Spleen (tissue), 11 donors: ENCODE data around the gene CHCHD1. TPM values are rescaled to one million over a fixed set of nuclear protein-coding genes. Genes with fewer than 3 reads are reported as not detected.
"Not testable (repeated sequence)": the region's sequence is repeated elsewhere in the genome, so short reads cannot be mapped to it uniquely, and the experiment has no call there.

Experiments used
- DNase-seq: peaks from one replicate; pipeline ENCODE4 v3.0.0-alpha.2; 2020
- H3K27ac ChIP-seq, 8 donors: fragments of 200-600 bp; sonication (generic) in 7 of 8; 1 replicate in 4 of 8; 2 replicates in 4 of 8; pipeline versions ENCODE4 v1.5.0 to v1.8.0; 2016 to 2021; ENCODE audit warnings: inconsistent platforms in 4 of 8, mild to moderate bottlenecking in 4 of 8, moderate library complexity in 1 of 8
- H3K27me3 ChIP-seq, 7 donors: fragments of 200-600 bp; sonication (generic) in 6 of 7; replicated peaks in 1 of 7; 1 replicate in 4 of 7; 2 replicates in 3 of 7; pipeline versions ENCODE4 v1.5.0 to v1.8.0; 2016 to 2021; ENCODE audit warnings: inconsistent platforms in 3 of 7, mild to moderate bottlenecking in 1 of 7
- H3K36me3 ChIP-seq, 6 donors: fragments of 200-600 bp; sonication (generic) in 5 of 6; 1 replicate in 4 of 6; 2 replicates in 2 of 6; pipeline versions ENCODE4 v1.5.0 to v1.8.0; 2016 to 2021; ENCODE audit warnings: inconsistent platforms in 2 of 6
- H3K4me1 ChIP-seq, 6 donors: fragments of 200-600 bp; sonication (generic) in 5 of 6; 1 replicate in 3 of 6; 2 replicates in 3 of 6; pipeline versions ENCODE4 v1.5.0 to v1.8.0; 2016 to 2021; ENCODE audit warnings: inconsistent platforms in 3 of 6
- H3K4me3 ChIP-seq, 8 donors: fragments of 200-600 bp; sonication (generic) in 7 of 8; 1 replicate in 4 of 8; 2 replicates in 4 of 8; pipeline versions ENCODE4 v1.5.0 to v1.8.0; 2016 to 2021; ENCODE audit warnings: inconsistent platforms in 4 of 8, mild to moderate bottlenecking in 4 of 8, moderate library complexity in 2 of 8
- H3K9me3 ChIP-seq, 8 donors: fragments of 200-600 bp; sonication (generic) in 7 of 8; 1 replicate in 4 of 8; 2 replicates in 4 of 8; pipeline versions ENCODE4 v1.5.0 to v1.8.0; 2016 to 2021; ENCODE audit warnings: inconsistent platforms in 4 of 8
- CTCF ChIP-seq, 11 experiments: fragments of 200-600 bp in 7 of 11; fragments of 450-650 bp in 4 of 11; sonication (generic) in 4 of 11; IDR thresholded peaks in 8 of 11; conservative IDR thresholded peaks in 3 of 11; 1 replicate in 7 of 11; 2 replicates in 4 of 11; pipeline versions ENCODE4 v1.4.0 to v1.8.0; 2016 to 2021; ENCODE audit warnings: antibody characterized with exemption in 11 of 11, inconsistent platforms in 4 of 11, mild to moderate bottlenecking in 1 of 11
- POLR2A ChIP-seq, 3 donors: fragments of 450-650 bp; IDR thresholded peaks; one replicate each; pipeline ENCODE4 v1.5.1; 2017; ENCODE audit warnings: antibody characterized with exemption in 3 of 3, mild to moderate bottlenecking in 1 of 3
- POLR2AphosphoS5 ChIP-seq, 3 donors: sonication (generic); formaldehyde crosslinking; IDR thresholded peaks; one replicate each; pipeline ENCODE4 v1.5.1; 2017; ENCODE audit warnings: antibody characterized with exemption in 3 of 3
- WGBS, 5 donors: extraction: QIAGEN DNeasy Blood & Tissue Kit in 3 of 5; methylation state at CpG; one replicate each; pipeline versions ENCODE4 v1.1.5 to v1.1.7; 2013 to 2018; 5-methylcytosine and 5-hydroxymethylcytosine counted together
- intact Hi-C: fragments of 100-400 bp; cut with DNase I; formaldehyde crosslinking; loops from one replicate; pipeline ENCODE4 v1.15.0; 2023; ENCODE audit warnings: low total_unique reads
- polyA plus RNA-seq, 3 donors: library from polyadenylated mRNA; stranded (reverse); fragments of 200-250 nt; gene quantifications; one replicate each; pipeline ENCODE4 v1.2.1, GENCODE V29; 2013
- total RNA-seq, 7 donors: library from RNA; depleted of rRNA in 3 of 7; stranded (reverse); fragments of >200 nt in 3 of 7; fragmentation: NEBNext Ultra II Directional in 4 of 7; extraction: Animal tissue kit (Norgen Biotek cat#: 25700) in 4 of 7; gene quantifications; one replicate each; pipeline versions ENCODE4 v1.1.0 to v1.2.1, GENCODE V29; 2016 to 2021
- donor health status: healthy with polysubstance abuse.
- donor health status: DM: no; HTN: no; CAD: no; lungs with moderate emphysema.
- donor health status: DM: no; HTN: no; CAD: no.
- donor health status: Bipolar disorder and iron deficiency.
- donor health status: healthy.
- donor health status: DM: no; HTN: no; CAD: no.
- donor health status: DM: yes; HTN: yes; CAD: no.

The CHCHD1 gene
- total and polyA plus RNA-seq, 10 donors, result 14.6 to 75.9 (median 26.4) TPM

GRCh38 chr10:73734028-73734720, 47.7 kb upstream of the CHCHD1 start:
- Histone ChIP-seq H3K4me1 (peaks cover 13 to 53% (median 32%) of the 10 kb centered on the region in 6 donors), H3K4me3 (no peak overlapping the region), H3K9me3 (no peaks in the 10 kb centered on the region), H3K27ac (no peak overlapping the region), H3K36me3 (peaks cover 0 to 69% (median 23%) of the 10 kb centered on the region in 6 donors), H3K27me3 (no peaks in the 10 kb centered on the region)
- TF ChIP-seq POLR2A (IDR thresholded peaks at IDR 0.05), result no peak
- no peak for TF ChIP-seq POLR2AphosphoS5 (IDR thresholded peaks at IDR 0.05)
- no peak for TF ChIP-seq CTCF (IDR thresholded peaks at IDR 0.05 in 8 of 11, conservative IDR thresholded peaks at IDR 0.05 in 3 of 11)
- 89 to 93% (median 92%) methylated on average over 15 to 16 of the region's 16 CpGs for WGBS, 5 donors
- DNase-seq, result no peak
- intact Hi-C loops, result no loop called here

- 83 to 92% (median 86%) methylated on average over 4 to 5 of the region's 5 CpGs for WGBS, 5 donors
- Histone ChIP-seq H3K27me3 (no peaks in the 10 kb centered on the region), H3K36me3 (peaks cover 0 to 74% (median 23%) of the 10 kb centered on the region in 6 donors), H3K9me3 (no peaks in the 10 kb centered on the region), H3K4me1 (peaks cover 10 to 46% (median 26%) of the 10 kb centered on the region in 6 donors), H3K27ac (no peak overlapping the region), H3K4me3 (no peak overlapping the region)
- TF ChIP-seq POLR2AphosphoS5 (IDR thresholded peaks at IDR 0.05), result no peak
- TF ChIP-seq CTCF (IDR thresholded peaks at IDR 0.05 in 8 of 11, conservative IDR thresholded peaks at IDR 0.05 in 3 of 11), result no peak
- TF ChIP-seq POLR2A (IDR thresholded peaks at IDR 0.05), result no peak
- intact Hi-C loops, result no loop called here
- DNase-seq, result no peak
These were observed 47.0 kb upstream of the CHCHD1 start for GRCh38 chr10:73734796-73735305.

GRCh38 chr10:73740501-73741254, 41.2 kb upstream of the CHCHD1 start:
- WGBS, 5 donors, result 94 to 97% (median 96%) methylated on average over 14 to 18 of the region's 18 CpGs
- DNase-seq, H3K27me3 ChIP-seq, intact Hi-C loops, H3K27ac ChIP-seq, H3K4me3 ChIP-seq, H3K9me3 ChIP-seq: not testable (repeated sequence)
- Histone ChIP-seq H3K4me1 (peaks cover 8 to 29% (median 25%) of the 10 kb centered on the region in 6 donors), H3K36me3 (peaks cover 0 to 48% (median 8%) of the 10 kb centered on the region in 6 donors)

GRCh38 chr10:73742454-73742734, 39.5 kb upstream of the CHCHD1 start:
- 90 to 97% (median 94%) methylated on average over 5 of the region's 5 CpGs for WGBS, 5 donors
- Histone ChIP-seq H3K9me3 (no peaks in the 10 kb centered on the region), H3K36me3 (peaks cover 0 to 41% (median 14%) of the 10 kb centered on the region in 6 donors), H3K4me3 (no peak overlapping the region), H3K27me3 (no peaks in the 10 kb centered on the region), H3K27ac (peak overlapping the region in 1 of 8 donors; percentile 93), H3K4me1 (peaks cover 11 to 46% (median 41%) of the 10 kb centered on the region in 6 donors)
- TF ChIP-seq CTCF (IDR thresholded peaks at IDR 0.05 in 8 of 11, conservative IDR thresholded peaks at IDR 0.05 in 3 of 11), result no peak
- TF ChIP-seq POLR2A (IDR thresholded peaks at IDR 0.05), result no peak
- TF ChIP-seq POLR2AphosphoS5 (IDR thresholded peaks at IDR 0.05), result no peak
- no peak for DNase-seq
- intact Hi-C loops, result no loop called here
